H1 (cell line): ENCODE results near the gene HIBCH. TPM values are rescaled to one million over a fixed set of nuclear protein-coding genes. Genes with fewer than 3 reads are reported as not detected.

Source experiments
- SAP30 ChIP-seq: fragments of 300-600 bp; sonication (generic); IDR thresholded peaks from 2 replicates; pipeline ENCODE4 v1.7.1; 2012; ENCODE audit warnings: low read length, moderate library complexity, mild to moderate bottlenecking, inconsistent platforms; ENCODE audit not compliant: insufficient read depth, insufficient replicate concordance
- TAF1 ChIP-seq: IDR thresholded peaks from 2 replicates; pipeline ENCODE4 v1.6.1; 2011; ENCODE audit warnings: mild to moderate bottlenecking, low read depth, low read length
- polyA plus RNA-seq, 7 experiments: library from polyadenylated mRNA; depleted of rRNA in 3 of 7; stranded (reverse) in 5 of 7; unstranded in 2 of 7; fragments of >200 nt in 5 of 7; fragments of 200-250 nt in 2 of 7; gene quantifications; 1 replicate in 5 of 7; 2 replicates in 1 of 7; 4 replicates in 1 of 7; pipeline versions ENCODE4 v1.2.1 to v1.2.3, GENCODE V29; 2011 to 2013; ENCODE audit warnings: missing spikeins in 2 of 7, mixed read lengths in 2 of 7
- total RNA-seq: library from RNA; stranded (reverse); fragmentation: NEBNext Ultra II Directional; extraction: Animal tissue kit (Norgen Biotek cat#: 25700); gene quantifications from 2 replicates; pipeline ENCODE4 v1.2.1, GENCODE V29; 2021
- TF ChIP-seq, protein P1 (sequence below): IDR thresholded peaks from 2 replicates; pipeline ENCODE4 v1.6.1; 2012; ENCODE audit warnings: low read length, inconsistent platforms
- TF ChIP-seq, protein P2 (sequence below): IDR thresholded peaks from 2 replicates; pipeline ENCODE4 v1.6.1; 2012; ENCODE audit warnings: inconsistent platforms

HIBCH gene
- total and polyA plus RNA-seq, 2 of the 8 experiments (the other 6 are each of a cell fraction or from before 2014, with no cell fraction given): 7.5 to 31.8 TPM

- TF ChIP-seq, protein P1, sequence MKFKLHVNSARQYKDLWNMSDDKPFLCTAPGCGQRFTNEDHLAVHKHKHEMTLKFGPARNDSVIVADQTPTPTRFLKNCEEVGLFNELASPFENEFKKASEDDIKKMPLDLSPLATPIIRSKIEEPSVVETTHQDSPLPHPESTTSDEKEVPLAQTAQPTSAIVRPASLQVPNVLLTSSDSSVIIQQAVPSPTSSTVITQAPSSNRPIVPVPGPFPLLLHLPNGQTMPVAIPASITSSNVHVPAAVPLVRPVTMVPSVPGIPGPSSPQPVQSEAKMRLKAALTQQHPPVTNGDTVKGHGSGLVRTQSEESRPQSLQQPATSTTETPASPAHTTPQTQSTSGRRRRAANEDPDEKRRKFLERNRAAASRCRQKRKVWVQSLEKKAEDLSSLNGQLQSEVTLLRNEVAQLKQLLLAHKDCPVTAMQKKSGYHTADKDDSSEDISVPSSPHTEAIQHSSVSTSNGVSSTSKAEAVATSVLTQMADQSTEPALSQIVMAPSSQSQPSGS: no peak
- TF ChIP-seq, protein P2, sequence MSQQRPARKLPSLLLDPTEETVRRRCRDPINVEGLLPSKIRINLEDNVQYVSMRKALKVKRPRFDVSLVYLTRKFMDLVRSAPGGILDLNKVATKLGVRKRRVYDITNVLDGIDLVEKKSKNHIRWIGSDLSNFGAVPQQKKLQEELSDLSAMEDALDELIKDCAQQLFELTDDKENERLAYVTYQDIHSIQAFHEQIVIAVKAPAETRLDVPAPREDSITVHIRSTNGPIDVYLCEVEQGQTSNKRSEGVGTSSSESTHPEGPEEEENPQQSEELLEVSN: no peak
- TF ChIP-seq SAP30 (no peak), TAF1 (no peak)
These were observed 105.0 kb downstream of the HIBCH start (continued) for GRCh38 chr2:190214426-190215194.
